Measurements from ENCODE around the gene PTPRR.

- TF ChIP-seq CTCF (IDR thresholded peaks at IDR 0.05; ENCODE audit: insufficient read depth, low read depth, low read length) (no peak), EZH2 (IDR thresholded peaks at IDR 0.05; ENCODE audit: insufficient read depth, low read length) (no peak)
Observed at GRCh38 chr12:70609739-70610491, 310.6 kb downstream of the PTPRR start.
